Panc1 (cell line): Measurements from ENCODE around the gene KRTAP9-8. TPM values are rescaled to one million over a fixed set of nuclear protein-coding genes. Genes with fewer than 3 reads are reported as not detected.

Experiments
- ATAC-seq: fragments of 200-7000 bp; cut with Tn5 transposase; 2 replicates; pipeline ENCODE4 v1.9.1; 2020; ENCODE audit warnings: mild to moderate bottlenecking, moderate library complexity
- BruUV-seq: library from RNA; stranded (reverse); fragments of 400-500 nt; replicated peaks from 2 replicates; lab custom pipeline; 2021; lab: Mats Ljungman, UMichigan
- CTCF ChIA-PET: fragments of 300-600 bp; sonication (Branson Sonifier 250); formaldehyde crosslinking; loops from one replicate; lab custom pipeline; 2022; ENCODE audit warnings: antibody characterized with exemption; lab: Charles Lee
- POLR2A ChIA-PET: fragments of 300-600 bp; sonication (Branson Sonifier 250); formaldehyde crosslinking; loops from one replicate; lab custom pipeline; 2022; ENCODE audit warnings: antibody characterized with exemption; lab: Charles Lee
- DNase-seq: peaks from one replicate; pipeline ENCODE4 v3.0.0-alpha.2; 2010; ENCODE audit warnings: low read depth, low spot score
- H3K27ac ChIP-seq: 2 replicates; pipeline ENCODE4 v1.5.1; 2011; ENCODE audit warnings: mild to moderate bottlenecking, low read length, inconsistent platforms
- H3K27me3 ChIP-seq: fragments of 200-500 bp; sonication (Bioruptor generic); 2 replicates; pipeline ENCODE4 v1.6.0; 2014; ENCODE audit warnings: low read length, inconsistent platforms; ENCODE audit not compliant: control insufficient read depth, insufficient read depth
- H3K36me3 ChIP-seq: fragments of 200-500 bp; sonication (Bioruptor generic); 2 replicates; pipeline ENCODE4 v1.5.1; 2014; ENCODE audit warnings: inconsistent platforms, mild to moderate bottlenecking, low read length, moderate library complexity; ENCODE audit not compliant: control insufficient read depth, insufficient read depth
- H3K4me1 ChIP-seq: 2 replicates; pipeline ENCODE4 v1.5.1; 2011; ENCODE audit warnings: inconsistent platforms, mild to moderate bottlenecking, low read length, moderate library complexity; ENCODE audit not compliant: control insufficient read depth, insufficient read depth
- H3K4me3 ChIP-seq, 2 experiments: 2 replicates each; pipeline ENCODE4 v1.5.1; 2011 to 2012; ENCODE audit warnings: low read depth in 2 of 2, low read length in 2 of 2, mild to moderate bottlenecking in 2 of 2, inconsistent platforms in 1 of 2, moderate library complexity in 1 of 2
- H3K9me3 ChIP-seq: fragments of 200-500 bp; sonication (Bioruptor generic); 2 replicates; pipeline ENCODE4 v1.5.1; 2014; ENCODE audit warnings: low read depth, mild to moderate bottlenecking, inconsistent platforms, low read length, moderate library complexity; ENCODE audit not compliant: control insufficient read depth, insufficient read depth
- CTCF ChIP-seq: fragments of 450-650 bp; IDR thresholded peaks from 2 replicates; pipeline ENCODE4 v1.5.1; 2017; ENCODE audit warnings: mild to moderate bottlenecking
- POLR2AphosphoS5 ChIP-seq: IDR thresholded peaks from 2 replicates; pipeline ENCODE4 v1.6.1; 2012; ENCODE audit warnings: mild to moderate bottlenecking, low read depth, low read length, moderate library complexity
- SIN3A ChIP-seq: IDR thresholded peaks from 2 replicates; pipeline ENCODE4 v1.6.1; 2012; ENCODE audit warnings: low read depth, mild to moderate bottlenecking, low read length, moderate library complexity, borderline replicate concordance; ENCODE audit not compliant: insufficient read depth
- TCF7L2 ChIP-seq: IDR thresholded peaks from 2 replicates; pipeline ENCODE4 v1.6.1; 2011; ENCODE audit warnings: mild to moderate bottlenecking, low read depth, low read length, inconsistent platforms
- in situ Hi-C: cut with HindIII; loops from 2 replicates; pipeline ENCODE4 v1.10.0; 2016; ENCODE audit warnings: low sequenced_read_pairs, low pct_unique_long_range_greater_than_20kb
- intact Hi-C: fragments of 100-400 bp; cut with micrococcal nuclease; formaldehyde crosslinking; loops from one replicate; pipeline ENCODE4 v1.10.0; 2022; ENCODE audit not compliant: unreplicated experiment
- total RNA-seq: library from RNA; stranded (reverse); gene quantifications from one replicate; pipeline ENCODE4 v1.2.1, GENCODE V29; 2021; ENCODE audit not compliant: unreplicated experiment
- TF ChIP-seq, protein P1 (sequence below), 2 experiments: IDR thresholded peaks; 2 replicates each; pipeline ENCODE4 v1.6.1; 2011 to 2012; ENCODE audit warnings: low read depth in 2 of 2, control low read depth in 1 of 2, low read length in 1 of 2, mild to moderate bottlenecking in 1 of 2, moderate library complexity in 1 of 2; ENCODE audit not compliant: insufficient read depth in 1 of 2

Gene KRTAP9-8
- total RNA-seq, 1 experiment from 2014 or later: not detected

DNA sequence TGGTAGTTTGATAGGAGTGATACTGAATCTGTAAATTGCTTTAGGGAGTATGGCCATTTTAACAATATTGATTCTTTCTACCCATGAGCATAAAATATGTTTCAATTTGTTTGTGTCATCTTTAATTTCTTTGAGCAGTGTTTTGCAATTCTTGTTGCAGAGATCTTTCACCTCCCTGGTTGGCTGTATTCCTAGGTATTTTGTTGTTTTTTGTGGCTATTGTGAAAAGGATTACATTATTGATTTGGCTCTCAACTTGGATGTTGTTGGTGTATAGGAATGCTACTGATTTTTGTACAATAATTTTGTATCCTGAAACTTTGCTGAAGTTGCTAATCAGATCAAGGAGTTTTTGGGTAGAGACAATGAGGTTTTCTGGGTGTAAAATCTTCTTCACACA lies 20.6 kb downstream of the KRTAP9-8 start:
- Histone ChIP-seq H3K36me3 (no peaks in the 10 kb centered on the region), H3K4me1 (no peaks in the 10 kb centered on the region), H3K4me3 (no peak overlapping the region), H3K9me3 (no peaks in the 10 kb centered on the region), H3K27me3 (peaks cover 18% of the 10 kb centered on the region), H3K27ac (no peak overlapping the region)
- BruUV-seq: no TSS peak
- TF ChIP-seq, protein P1, sequence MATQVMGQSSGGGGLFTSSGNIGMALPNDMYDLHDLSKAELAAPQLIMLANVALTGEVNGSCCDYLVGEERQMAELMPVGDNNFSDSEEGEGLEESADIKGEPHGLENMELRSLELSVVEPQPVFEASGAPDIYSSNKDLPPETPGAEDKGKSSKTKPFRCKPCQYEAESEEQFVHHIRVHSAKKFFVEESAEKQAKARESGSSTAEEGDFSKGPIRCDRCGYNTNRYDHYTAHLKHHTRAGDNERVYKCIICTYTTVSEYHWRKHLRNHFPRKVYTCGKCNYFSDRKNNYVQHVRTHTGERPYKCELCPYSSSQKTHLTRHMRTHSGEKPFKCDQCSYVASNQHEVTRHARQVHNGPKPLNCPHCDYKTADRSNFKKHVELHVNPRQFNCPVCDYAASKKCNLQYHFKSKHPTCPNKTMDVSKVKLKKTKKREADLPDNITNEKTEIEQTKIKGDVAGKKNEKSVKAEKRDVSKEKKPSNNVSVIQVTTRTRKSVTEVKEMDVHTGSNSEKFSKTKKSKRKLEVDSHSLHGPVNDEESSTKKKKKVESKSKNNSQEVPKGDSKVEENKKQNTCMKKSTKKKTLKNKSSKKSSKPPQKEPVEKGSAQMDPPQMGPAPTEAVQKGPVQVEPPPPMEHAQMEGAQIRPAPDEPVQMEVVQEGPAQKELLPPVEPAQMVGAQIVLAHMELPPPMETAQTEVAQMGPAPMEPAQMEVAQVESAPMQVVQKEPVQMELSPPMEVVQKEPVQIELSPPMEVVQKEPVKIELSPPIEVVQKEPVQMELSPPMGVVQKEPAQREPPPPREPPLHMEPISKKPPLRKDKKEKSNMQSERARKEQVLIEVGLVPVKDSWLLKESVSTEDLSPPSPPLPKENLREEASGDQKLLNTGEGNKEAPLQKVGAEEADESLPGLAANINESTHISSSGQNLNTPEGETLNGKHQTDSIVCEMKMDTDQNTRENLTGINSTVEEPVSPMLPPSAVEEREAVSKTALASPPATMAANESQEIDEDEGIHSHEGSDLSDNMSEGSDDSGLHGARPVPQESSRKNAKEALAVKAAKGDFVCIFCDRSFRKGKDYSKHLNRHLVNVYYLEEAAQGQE (IDR thresholded peaks at IDR 0.05; ENCODE audit: insufficient read depth in 1 of 2, low read depth in 2 of 2, low read length in 1 of 2): no peak
- no peak for TF ChIP-seq TCF7L2
- intact Hi-C loops (no loop called here), in situ Hi-C loops (no loop called here)
- ATAC-seq (no peak), DNase-seq (no peak)
- CTCF ChIA-PET: no interaction called here
- POLR2A ChIA-PET: no interaction called here

DNA sequence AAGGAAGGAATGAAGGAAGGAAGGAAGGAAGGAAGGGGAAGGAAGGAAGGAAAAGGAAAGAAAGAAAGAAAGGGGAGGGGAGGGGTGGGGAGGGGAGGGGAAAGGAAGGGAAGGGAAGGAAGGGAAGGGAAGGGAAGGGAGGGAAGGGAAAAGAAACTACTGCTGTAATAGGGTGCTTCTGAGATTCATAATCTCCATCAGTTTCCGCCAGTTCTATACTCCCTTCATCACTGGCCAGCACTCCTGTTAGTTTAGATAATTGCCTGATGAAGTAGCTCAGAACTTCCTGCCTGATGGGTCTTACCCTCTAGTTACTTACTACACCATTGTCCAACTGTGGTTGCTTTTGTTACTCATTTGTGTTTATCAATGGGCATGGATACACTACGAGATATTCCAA lies 25.4 kb downstream of the KRTAP9-8 start:
- no peak overlapping the region for H3K27ac ChIP-seq
- no peaks in the 10 kb centered on the region for H3K9me3 ChIP-seq
- BruUV-seq: no TSS peak
- in situ Hi-C loops (no loop called here), intact Hi-C loops (no loop called here)
- POLR2A ChIA-PET: no interaction called here
- peaks cover 15% of the 10 kb centered on the region for H3K27me3 ChIP-seq
- TF ChIP-seq POLR2AphosphoS5 (no peak), TCF7L2 (no peak)
- no peak overlapping the region for H3K4me3 ChIP-seq
- ATAC-seq (no peak), DNase-seq (no peak)
- CTCF ChIA-PET: no interaction called here
- no peaks in the 10 kb centered on the region for H3K4me1 ChIP-seq
- no peaks in the 10 kb centered on the region for H3K36me3 ChIP-seq

GRCh38 chr17:41264599-41264998 lies 26.8 kb downstream of the KRTAP9-8 start:
- in situ Hi-C loops: no loop called here
- intact Hi-C loops: no loop called here
- Histone ChIP-seq H3K4me3 (no peak overlapping the region), H3K27me3 (peaks cover 15% of the 10 kb centered on the region), H3K27ac (no peak overlapping the region), H3K36me3 (no peaks in the 10 kb centered on the region), H3K4me1 (no peaks in the 10 kb centered on the region), H3K9me3 (no peaks in the 10 kb centered on the region)
- DNase-seq (no peak), ATAC-seq (no peak)
- BruUV-seq: no TSS peak
- no peak for TF ChIP-seq TCF7L2
- TF ChIP-seq SIN3A: no peak
- TF ChIP-seq, protein P1 (IDR thresholded peaks at IDR 0.05; ENCODE audit: insufficient read depth in 1 of 2, low read depth in 2 of 2, low read length in 1 of 2): no peak
- no peak for TF ChIP-seq CTCF
- no peak for TF ChIP-seq POLR2AphosphoS5
- CTCF ChIA-PET: no interaction called here
- POLR2A ChIA-PET: no interaction called here
